ENCODE measurements around the gene REXO5.

DNA sequence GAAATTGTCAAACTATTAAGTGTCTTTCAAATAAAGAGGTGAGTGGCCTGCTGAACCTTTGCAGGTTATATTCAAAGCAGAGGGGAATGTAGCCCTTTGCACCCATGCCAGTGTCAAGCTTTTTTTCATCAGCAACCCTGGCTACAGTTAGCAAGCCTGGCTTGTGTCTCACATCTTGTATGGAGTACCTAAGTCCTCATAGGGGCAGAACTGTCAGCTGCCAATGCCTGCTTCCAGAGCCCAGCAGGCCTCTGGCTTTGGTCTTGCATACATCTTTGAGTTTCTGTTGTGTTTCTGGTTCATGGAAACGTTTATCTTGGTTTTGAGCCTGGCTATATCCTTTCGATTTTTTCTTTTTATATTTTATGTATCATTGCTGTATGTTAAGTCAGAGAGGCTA is 26.8 kb downstream of the REXO5 start:
- TF ChIP-seq, protein P1, sequence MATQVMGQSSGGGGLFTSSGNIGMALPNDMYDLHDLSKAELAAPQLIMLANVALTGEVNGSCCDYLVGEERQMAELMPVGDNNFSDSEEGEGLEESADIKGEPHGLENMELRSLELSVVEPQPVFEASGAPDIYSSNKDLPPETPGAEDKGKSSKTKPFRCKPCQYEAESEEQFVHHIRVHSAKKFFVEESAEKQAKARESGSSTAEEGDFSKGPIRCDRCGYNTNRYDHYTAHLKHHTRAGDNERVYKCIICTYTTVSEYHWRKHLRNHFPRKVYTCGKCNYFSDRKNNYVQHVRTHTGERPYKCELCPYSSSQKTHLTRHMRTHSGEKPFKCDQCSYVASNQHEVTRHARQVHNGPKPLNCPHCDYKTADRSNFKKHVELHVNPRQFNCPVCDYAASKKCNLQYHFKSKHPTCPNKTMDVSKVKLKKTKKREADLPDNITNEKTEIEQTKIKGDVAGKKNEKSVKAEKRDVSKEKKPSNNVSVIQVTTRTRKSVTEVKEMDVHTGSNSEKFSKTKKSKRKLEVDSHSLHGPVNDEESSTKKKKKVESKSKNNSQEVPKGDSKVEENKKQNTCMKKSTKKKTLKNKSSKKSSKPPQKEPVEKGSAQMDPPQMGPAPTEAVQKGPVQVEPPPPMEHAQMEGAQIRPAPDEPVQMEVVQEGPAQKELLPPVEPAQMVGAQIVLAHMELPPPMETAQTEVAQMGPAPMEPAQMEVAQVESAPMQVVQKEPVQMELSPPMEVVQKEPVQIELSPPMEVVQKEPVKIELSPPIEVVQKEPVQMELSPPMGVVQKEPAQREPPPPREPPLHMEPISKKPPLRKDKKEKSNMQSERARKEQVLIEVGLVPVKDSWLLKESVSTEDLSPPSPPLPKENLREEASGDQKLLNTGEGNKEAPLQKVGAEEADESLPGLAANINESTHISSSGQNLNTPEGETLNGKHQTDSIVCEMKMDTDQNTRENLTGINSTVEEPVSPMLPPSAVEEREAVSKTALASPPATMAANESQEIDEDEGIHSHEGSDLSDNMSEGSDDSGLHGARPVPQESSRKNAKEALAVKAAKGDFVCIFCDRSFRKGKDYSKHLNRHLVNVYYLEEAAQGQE (IDR thresholded peaks at IDR 0.05; ENCODE audit: insufficient read depth in 1 of 2, low read depth in 2 of 2, low read length in 2 of 2): no peak
- TF ChIP-seq POLR2AphosphoS5 (IDR thresholded peaks at IDR 0.05; ENCODE audit: low read depth, low read length): no peak
- TF ChIP-seq SIN3A (IDR thresholded peaks at IDR 0.05; ENCODE audit: borderline replicate concordance, insufficient read depth, low read length): no peak

Data from PFSK-1 (cell line).